Breast epithelium (tissue), 4 donors: ENCODE results near the gene PHRF1. TPM values are rescaled to one million over a fixed set of nuclear protein-coding genes. Genes with fewer than 3 reads are reported as not detected.

Experiments used
- DNase-seq, 2 donors: peaks; one replicate each; pipeline ENCODE4 v3.0.0-alpha.2; 2019; ENCODE audit warnings: low spot score in 2 of 2
- H3K27ac ChIP-seq, 2 donors: fragments of 200-600 bp; sonication (generic) in 1 of 2; one replicate each; pipeline ENCODE4 v1.5.1; 2016 to 2019; ENCODE audit warnings: mild to moderate bottlenecking in 1 of 2
- H3K27me3 ChIP-seq, 2 donors: fragments of 200-600 bp; sonication (generic) in 1 of 2; one replicate each; pipeline versions ENCODE4 v1.5.1 to v1.6.0; 2017 to 2019; ENCODE audit warnings: control low read depth in 1 of 2, mild to moderate bottlenecking in 1 of 2
- H3K36me3 ChIP-seq: fragments of 200-600 bp; one replicate; pipeline ENCODE4 v1.5.1; 2019
- H3K4me1 ChIP-seq, 2 donors: fragments of 200-600 bp; sonication (generic); one replicate each; pipeline ENCODE4 v1.5.1; 2016 to 2019; ENCODE audit warnings: control low read depth in 1 of 2
- H3K4me3 ChIP-seq, 3 donors: fragments of 200-600 bp; sonication (generic); 1 replicate in 2 of 3; 2 replicates in 1 of 3; pipeline ENCODE4 v1.5.1; 2016 to 2019; ENCODE audit warnings: mild to moderate bottlenecking in 3 of 3, moderate library complexity in 2 of 3
- H3K9me3 ChIP-seq, 2 donors: fragments of 200-600 bp; sonication (generic) in 1 of 2; one replicate each; pipeline ENCODE4 v1.5.1; 2016 to 2019; ENCODE audit warnings: control low read depth in 1 of 2
- POLR2A ChIP-seq: fragments of 450-650 bp; IDR thresholded peaks from one replicate; pipeline ENCODE4 v1.6.1; 2016; ENCODE audit warnings: antibody characterized with exemption, mild to moderate bottlenecking, moderate library complexity
- POLR2AphosphoS5 ChIP-seq, 3 donors: sonication (generic); formaldehyde crosslinking; IDR thresholded peaks; one replicate each; pipeline ENCODE4 v1.6.1; 2017; ENCODE audit warnings: antibody characterized with exemption in 3 of 3
- intact Hi-C: fragments of 100-400 bp; cut with DNase I; formaldehyde crosslinking; loops from one replicate; pipeline ENCODE4 v1.15.1; 2023; ENCODE audit warnings: low total_unique reads
- total RNA-seq, 3 donors: library from RNA; depleted of rRNA; stranded (reverse); fragments of >200 nt; gene quantifications; one replicate each; pipeline ENCODE4 v1.1.0, GENCODE V29; 2016
- TF ChIP-seq, protein P1 (sequence below), 3 donors: fragments of 450-650 bp; IDR thresholded peaks; one replicate each; pipeline ENCODE4 v1.5.1; 2016 to 2017; ENCODE audit warnings: antibody characterized with exemption in 3 of 3, mild to moderate bottlenecking in 3 of 3, moderate library complexity in 3 of 3

The PHRF1 gene
- total RNA-seq, 3 donors from 2014 or later, result 18.6 to 22.1 (median 21.3) TPM

GRCh38 chr11:535519-536454, 40.5 kb upstream of the PHRF1 start, which contains the start of gene HRAS:
HRAS (minus strand) TSS chr11:535576.
- Histone ChIP-seq H3K9me3 (no peaks in the 10 kb centered on the region), H3K36me3 (no peaks in the 10 kb centered on the region), H3K4me1 (peaks cover 8 to 18% of the 10 kb centered on the region in 2 donors), H3K27me3 (no peaks in the 10 kb centered on the region), H3K27ac (peak within 1 kb of the TSS; percentile 83 to 86), H3K4me3 (peak within 1 kb of the TSS; percentile 74 to 89 (median 84))
- DNase-seq, result peak; percentile 94 to 96
- intact Hi-C loops, result no loop called here
- TF ChIP-seq POLR2AphosphoS5 (IDR thresholded peaks at IDR 0.05), result peak in 2 of 3 donors; percentile 17 to 64
- no peak for TF ChIP-seq POLR2A

- DNase-seq, result peak; percentile 83 to 85
- intact Hi-C loops, result no loop called here
- Histone ChIP-seq H3K9me3 (no peaks in the 10 kb centered on the region), H3K27ac (peak within 1 kb of the TSS; percentile 56 to 75), H3K4me1 (peaks cover 8 to 18% of the 10 kb centered on the region in 2 donors), H3K4me3 (peak within 1 kb of the TSS; percentile 30 to 84 (median 74)), H3K36me3 (no peaks in the 10 kb centered on the region), H3K27me3 (no peaks in the 10 kb centered on the region)
- no peak for TF ChIP-seq POLR2A
- TF ChIP-seq POLR2AphosphoS5 (IDR thresholded peaks at IDR 0.05), result peak; percentile 12 to 51 (median 34)
Measured at GRCh38 chr11:536841-537621, 39.2 kb upstream of the PHRF1 start, which contains the start of gene LRRC56. LRRC56 (plus strand) TSS chr11:537527; CDS start chr11:540685, 3,158 bp downstream.

DNA sequence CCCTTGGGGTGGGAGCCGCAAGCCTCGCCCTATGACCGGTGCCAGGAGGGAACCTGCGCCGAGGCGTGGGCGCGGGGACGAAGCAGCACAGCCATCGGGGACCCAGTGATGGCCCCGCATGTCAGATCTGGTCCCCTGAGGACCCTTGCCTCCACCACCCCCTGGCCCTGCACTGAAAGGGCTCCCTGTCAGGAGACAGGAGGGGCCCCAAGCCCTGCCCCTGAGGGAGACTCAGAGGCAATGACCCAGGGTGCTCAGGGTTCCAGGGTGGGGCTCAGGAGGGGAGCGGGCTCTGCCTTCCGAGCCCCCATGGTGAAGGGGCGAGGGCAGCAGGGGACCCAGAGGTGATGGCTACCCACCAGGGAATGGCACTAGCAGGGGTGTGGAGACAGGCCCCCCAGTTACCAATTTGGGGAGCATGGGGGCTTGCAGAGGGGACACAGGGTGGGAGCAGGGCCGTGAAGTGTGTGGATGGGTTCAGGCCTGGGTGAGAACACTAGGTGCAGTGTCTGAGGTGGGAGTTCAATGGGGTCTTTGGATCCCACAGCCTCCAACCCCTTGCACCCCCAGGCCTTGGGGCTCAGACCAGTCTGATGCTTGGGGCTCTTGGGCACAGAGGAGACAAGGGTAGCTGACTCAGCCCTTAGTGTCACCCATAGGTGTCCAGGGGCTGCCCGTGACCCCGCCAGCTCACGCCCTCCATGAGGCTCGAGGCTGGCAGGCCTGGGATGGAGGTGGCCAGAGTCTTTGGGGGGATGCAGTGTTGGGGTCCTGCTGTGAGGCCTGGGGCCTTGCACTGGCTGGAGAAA, 38.4 kb upstream of the PHRF1 start:
- H3K9me3 ChIP-seq, result no peaks in the 10 kb centered on the region
- peak overlapping the region; percentile 3 to 75 for H3K27ac ChIP-seq
- H3K36me3 ChIP-seq, result no peaks in the 10 kb centered on the region
- intact Hi-C loops, result no loop called here
- H3K4me1 ChIP-seq, result peaks cover 8 to 16% of the 10 kb centered on the region in 2 donors
- peak overlapping the region; percentile 30 to 84 (median 74) for H3K4me3 ChIP-seq
- DNase-seq, result no peak
- TF ChIP-seq POLR2A (no peak), POLR2AphosphoS5 (IDR thresholded peaks at IDR 0.05) (no peak)
- TF ChIP-seq, protein P1, sequence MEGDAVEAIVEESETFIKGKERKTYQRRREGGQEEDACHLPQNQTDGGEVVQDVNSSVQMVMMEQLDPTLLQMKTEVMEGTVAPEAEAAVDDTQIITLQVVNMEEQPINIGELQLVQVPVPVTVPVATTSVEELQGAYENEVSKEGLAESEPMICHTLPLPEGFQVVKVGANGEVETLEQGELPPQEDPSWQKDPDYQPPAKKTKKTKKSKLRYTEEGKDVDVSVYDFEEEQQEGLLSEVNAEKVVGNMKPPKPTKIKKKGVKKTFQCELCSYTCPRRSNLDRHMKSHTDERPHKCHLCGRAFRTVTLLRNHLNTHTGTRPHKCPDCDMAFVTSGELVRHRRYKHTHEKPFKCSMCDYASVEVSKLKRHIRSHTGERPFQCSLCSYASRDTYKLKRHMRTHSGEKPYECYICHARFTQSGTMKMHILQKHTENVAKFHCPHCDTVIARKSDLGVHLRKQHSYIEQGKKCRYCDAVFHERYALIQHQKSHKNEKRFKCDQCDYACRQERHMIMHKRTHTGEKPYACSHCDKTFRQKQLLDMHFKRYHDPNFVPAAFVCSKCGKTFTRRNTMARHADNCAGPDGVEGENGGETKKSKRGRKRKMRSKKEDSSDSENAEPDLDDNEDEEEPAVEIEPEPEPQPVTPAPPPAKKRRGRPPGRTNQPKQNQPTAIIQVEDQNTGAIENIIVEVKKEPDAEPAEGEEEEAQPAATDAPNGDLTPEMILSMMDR (IDR thresholded peaks at IDR 0.05), result no peak
- no peaks in the 10 kb centered on the region for H3K27me3 ChIP-seq

DNA sequence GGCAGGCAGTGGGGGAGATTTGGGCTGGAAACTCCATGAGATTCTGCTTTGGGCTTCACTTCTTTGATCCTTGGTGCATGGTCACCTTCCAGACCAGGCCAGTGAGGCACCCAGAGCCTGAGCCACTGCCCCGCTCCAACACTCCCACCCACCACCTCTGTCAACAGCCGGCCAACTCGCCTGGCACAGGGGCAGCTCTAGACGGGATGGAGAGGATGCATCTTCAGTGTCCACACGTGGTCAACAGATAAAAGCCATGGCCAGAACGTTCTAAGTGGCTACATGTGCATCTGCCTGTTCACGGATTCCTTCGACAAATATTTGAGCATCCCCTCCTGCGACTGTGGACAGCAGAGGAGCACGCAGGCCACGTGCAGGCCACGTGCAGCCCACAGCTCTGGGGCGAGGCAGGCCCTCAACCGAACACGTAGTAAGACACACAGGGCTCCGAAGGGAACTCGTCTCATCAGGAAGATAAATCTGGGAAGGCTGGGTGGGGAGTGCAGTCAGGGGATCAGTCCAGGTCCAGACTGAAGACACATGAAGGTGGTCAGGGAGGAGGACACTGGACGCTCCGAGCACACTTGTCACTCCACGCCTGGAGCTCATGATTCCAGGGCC, 37.7 kb upstream of the PHRF1 start:
- TF ChIP-seq POLR2A (no peak), POLR2AphosphoS5 (IDR thresholded peaks at IDR 0.05) (no peak)
- TF ChIP-seq, protein P1 (IDR thresholded peaks at IDR 0.05), result no peak
- Histone ChIP-seq H3K4me3 (no peak overlapping the region), H3K27ac (no peak overlapping the region), H3K4me1 (peaks cover 8 to 9% of the 10 kb centered on the region in 2 donors), H3K9me3 (no peaks in the 10 kb centered on the region), H3K27me3 (no peaks in the 10 kb centered on the region), H3K36me3 (no peaks in the 10 kb centered on the region)
- no peak for DNase-seq
- intact Hi-C loops, result no loop called here

- Histone ChIP-seq H3K27ac (no peak overlapping the region), H3K9me3 (no peaks in the 10 kb centered on the region), H3K4me1 (peaks cover 0 to 3% of the 10 kb centered on the region in 2 donors), H3K36me3 (no peaks in the 10 kb centered on the region), H3K27me3 (no peaks in the 10 kb centered on the region), H3K4me3 (no peak overlapping the region)
- TF ChIP-seq POLR2A, result no peak
- TF ChIP-seq POLR2AphosphoS5 (IDR thresholded peaks at IDR 0.05), result no peak
- TF ChIP-seq, protein P1 (IDR thresholded peaks at IDR 0.05), result no peak
- intact Hi-C loops, result no loop called here
- DNase-seq, result no peak
Measured at GRCh38 chr11:539971-540481, 36.2 kb upstream of the PHRF1 start.
